ENCODE results near the gene SLC25A25. TPM values are rescaled to one million over a fixed set of nuclear protein-coding genes. Genes with fewer than 3 reads are reported as not detected.
A peak's percentile ranks its signal among the peaks of the same experiment; 100 is the strongest.

The SLC25A25 gene
- total and polyA plus RNA-seq, 10 of the 15 experiments (the other 5 are each of a cell fraction or from before 2014, with no cell fraction given): 0.04 to 17.1 (median 12.4) TPM; not detected in 1

DNA sequence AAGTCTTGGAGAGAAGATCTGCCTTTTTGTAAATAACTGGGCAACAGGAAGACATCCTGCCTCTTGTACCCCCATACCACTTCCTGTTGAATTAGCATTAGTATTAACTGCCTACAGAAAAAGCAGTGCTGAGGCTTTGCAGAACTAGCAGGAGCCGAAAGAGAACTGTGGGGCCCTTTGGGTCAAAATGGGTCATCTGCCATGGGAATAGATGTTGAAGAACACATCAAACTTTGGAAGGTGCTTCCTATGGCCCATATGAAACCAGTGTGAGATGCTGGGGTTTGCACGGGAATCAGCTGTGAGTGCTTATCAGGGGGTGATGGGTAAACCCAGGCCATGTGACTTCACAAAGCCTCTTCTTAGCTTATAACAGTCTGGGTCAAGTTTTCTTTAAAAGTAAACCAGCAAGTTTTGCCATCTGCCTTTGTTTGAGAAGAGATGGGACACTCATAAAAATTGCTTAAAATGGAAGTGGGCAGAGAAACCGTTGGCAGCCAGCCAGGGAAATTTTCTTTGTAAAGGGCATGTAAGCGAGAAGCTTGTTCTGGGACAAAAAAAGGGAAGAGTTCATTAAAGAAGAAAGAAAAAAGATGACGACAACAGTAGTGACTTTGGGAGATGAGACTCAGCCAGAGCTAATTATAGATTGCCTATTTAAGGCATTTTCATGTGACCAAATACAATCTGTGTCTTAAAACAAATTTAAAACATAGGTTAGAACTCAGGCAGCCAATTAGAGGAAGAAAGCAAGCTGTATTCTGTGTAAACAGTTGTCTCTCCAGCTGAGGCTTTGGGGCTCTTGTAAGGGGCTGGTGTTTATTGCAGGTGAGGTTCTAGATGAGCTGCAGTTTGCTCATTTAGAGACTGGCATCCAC is 4.4 kb downstream of the SLC25A25 start (continued):
- TF ChIP-seq, protein P1, sequence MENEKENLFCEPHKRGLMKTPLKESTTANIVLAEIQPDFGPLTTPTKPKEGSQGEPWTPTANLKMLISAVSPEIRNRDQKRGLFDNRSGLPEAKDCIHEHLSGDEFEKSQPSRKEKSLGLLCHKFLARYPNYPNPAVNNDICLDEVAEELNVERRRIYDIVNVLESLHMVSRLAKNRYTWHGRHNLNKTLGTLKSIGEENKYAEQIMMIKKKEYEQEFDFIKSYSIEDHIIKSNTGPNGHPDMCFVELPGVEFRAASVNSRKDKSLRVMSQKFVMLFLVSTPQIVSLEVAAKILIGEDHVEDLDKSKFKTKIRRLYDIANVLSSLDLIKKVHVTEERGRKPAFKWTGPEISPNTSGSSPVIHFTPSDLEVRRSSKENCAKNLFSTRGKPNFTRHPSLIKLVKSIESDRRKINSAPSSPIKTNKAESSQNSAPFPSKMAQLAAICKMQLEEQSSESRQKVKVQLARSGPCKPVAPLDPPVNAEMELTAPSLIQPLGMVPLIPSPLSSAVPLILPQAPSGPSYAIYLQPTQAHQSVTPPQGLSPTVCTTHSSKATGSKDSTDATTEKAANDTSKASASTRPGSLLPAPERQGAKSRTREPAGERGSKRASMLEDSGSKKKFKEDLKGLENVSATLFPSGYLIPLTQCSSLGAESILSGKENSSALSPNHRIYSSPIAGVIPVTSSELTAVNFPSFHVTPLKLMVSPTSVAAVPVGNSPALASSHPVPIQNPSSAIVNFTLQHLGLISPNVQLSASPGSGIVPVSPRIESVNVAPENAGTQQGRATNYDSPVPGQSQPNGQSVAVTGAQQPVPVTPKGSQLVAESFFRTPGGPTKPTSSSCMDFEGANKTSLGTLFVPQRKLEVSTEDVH (IDR thresholded peaks at IDR 0.05; ENCODE audit: low read depth, partially characterized antibody): no peak
- no peak for TF ChIP-seq HCFC1 (IDR thresholded peaks at IDR 0.05; ENCODE audit: low read length)
- TF ChIP-seq FOXM1 (IDR thresholded peaks at IDR 0.05; ENCODE audit: low read depth, low read length): no peak
- peak; percentile 77 for TF ChIP-seq IKZF1 (conservative IDR thresholded peaks at IDR 0.05)
- TF ChIP-seq EGR1 (IDR thresholded peaks at IDR 0.05; ENCODE audit: borderline replicate concordance in 1 of 2, low read depth in 2 of 2, low read length in 2 of 2): no peak
- TF ChIP-seq ZBTB40 (IDR thresholded peaks at IDR 0.05; ENCODE audit: borderline replicate concordance): peak; percentile 71; the same call in 1 of the 2 replicates
- peak; percentile 5 to 70; a peak in 1 of 4 replicates for TF ChIP-seq SRF (IDR thresholded peaks at IDR 0.05; ENCODE audit: low read depth in 2 of 2, low read length in 2 of 2)
- TF ChIP-seq NR2F1 (conservative IDR thresholded peaks at IDR 0.05): peak; percentile 73
- TF ChIP-seq RFX5 (IDR thresholded peaks at IDR 0.05; ENCODE audit: low read depth, low read length): 0 out of 2 replicates have a peak, but pooled peaks have one; percentile 12
- TF ChIP-seq, protein P2, sequence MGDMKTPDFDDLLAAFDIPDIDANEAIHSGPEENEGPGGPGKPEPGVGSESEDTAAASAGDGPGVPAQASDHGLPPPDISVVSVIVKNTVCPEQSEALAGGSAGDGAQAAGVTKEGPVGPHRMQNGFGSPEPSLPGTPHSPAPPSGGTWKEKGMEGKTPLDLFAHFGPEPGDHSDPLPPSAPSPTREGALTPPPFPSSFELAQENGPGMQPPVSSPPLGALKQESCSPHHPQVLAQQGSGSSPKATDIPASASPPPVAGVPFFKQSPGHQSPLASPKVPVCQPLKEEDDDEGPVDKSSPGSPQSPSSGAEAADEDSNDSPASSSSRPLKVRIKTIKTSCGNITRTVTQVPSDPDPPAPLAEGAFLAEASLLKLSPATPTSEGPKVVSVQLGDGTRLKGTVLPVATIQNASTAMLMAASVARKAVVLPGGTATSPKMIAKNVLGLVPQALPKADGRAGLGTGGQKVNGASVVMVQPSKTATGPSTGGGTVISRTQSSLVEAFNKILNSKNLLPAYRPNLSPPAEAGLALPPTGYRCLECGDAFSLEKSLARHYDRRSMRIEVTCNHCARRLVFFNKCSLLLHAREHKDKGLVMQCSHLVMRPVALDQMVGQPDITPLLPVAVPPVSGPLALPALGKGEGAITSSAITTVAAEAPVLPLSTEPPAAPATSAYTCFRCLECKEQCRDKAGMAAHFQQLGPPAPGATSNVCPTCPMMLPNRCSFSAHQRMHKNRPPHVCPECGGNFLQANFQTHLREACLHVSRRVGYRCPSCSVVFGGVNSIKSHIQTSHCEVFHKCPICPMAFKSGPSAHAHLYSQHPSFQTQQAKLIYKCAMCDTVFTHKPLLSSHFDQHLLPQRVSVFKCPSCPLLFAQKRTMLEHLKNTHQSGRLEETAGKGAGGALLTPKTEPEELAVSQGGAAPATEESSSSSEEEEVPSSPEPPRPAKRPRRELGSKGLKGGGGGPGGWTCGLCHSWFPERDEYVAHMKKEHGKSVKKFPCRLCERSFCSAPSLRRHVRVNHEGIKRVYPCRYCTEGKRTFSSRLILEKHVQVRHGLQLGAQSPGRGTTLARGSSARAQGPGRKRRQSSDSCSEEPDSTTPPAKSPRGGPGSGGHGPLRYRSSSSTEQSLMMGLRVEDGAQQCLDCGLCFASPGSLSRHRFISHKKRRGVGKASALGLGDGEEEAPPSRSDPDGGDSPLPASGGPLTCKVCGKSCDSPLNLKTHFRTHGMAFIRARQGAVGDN (IDR thresholded peaks at IDR 0.05): peak; percentile 92
- TF ChIP-seq MEF2A (IDR thresholded peaks at IDR 0.05; ENCODE audit: insufficient read depth, low read depth, low read length): peak; percentile 95
- TF ChIP-seq EED (IDR thresholded peaks at IDR 0.05; ENCODE audit: low read depth): peak; percentile 41; the same call in 1 of the 2 replicates
- 0 out of 2 replicates have a peak, but pooled peaks have one; percentile 11 for TF ChIP-seq BCL11A (IDR thresholded peaks at IDR 0.05; ENCODE audit: low read depth, low read length)
- no peak for TF ChIP-seq SMC3 (IDR thresholded peaks at IDR 0.05; ENCODE audit: borderline replicate concordance, low read length)
- no peak for TF ChIP-seq SIX5 (IDR thresholded peaks at IDR 0.05; ENCODE audit: low read depth, low read length, severe bottlenecking)
- TF ChIP-seq POLR2AphosphoS2 (IDR thresholded peaks at IDR 0.05; ENCODE audit: low read depth, low read length): peak; percentile 15; the same call in 1 of the 2 replicates
- TF ChIP-seq ZNF274 (IDR thresholded peaks at IDR 0.05; ENCODE audit: insufficient read depth, insufficient read length): no peak
- TF ChIP-seq YBX1 (IDR thresholded peaks at IDR 0.05): no peak
- no peak for TF ChIP-seq CBX3 (IDR thresholded peaks at IDR 0.05; ENCODE audit: borderline replicate concordance, low read depth)

Data from GM12878 (cell line).